HepG2 (cell line): ENCODE data around the gene FGA. TPM values are rescaled to one million over a fixed set of nuclear protein-coding genes. Genes with fewer than 3 reads are reported as not detected.

ENCODE experiments used
- BHLHE40 ChIP-seq: IDR thresholded peaks from 2 replicates; pipeline ENCODE4 v1.6.1; 2011; ENCODE audit warnings: low read length, improper control_type of control experiment
- CCAR2 ChIP-seq: fragments of 200-400 bp; formaldehyde crosslinking; optimal IDR thresholded peaks from 2 replicates; pipeline ENCODE3; 2018; ENCODE audit warnings: low read depth, mild to moderate bottlenecking, low read length, moderate library complexity
- GMEB1 ChIP-seq: sonication (generic); formaldehyde crosslinking; IDR thresholded peaks from 2 replicates; pipeline ENCODE4 v1.5.1; 2020; ENCODE audit warnings: missing genetic modification reagents, mild to moderate bottlenecking, borderline replicate concordance
- MYPOP ChIP-seq: sonication (generic); formaldehyde crosslinking; IDR thresholded peaks from 2 replicates; pipeline ENCODE4 v1.8.1; 2023; ENCODE audit warnings: mild to moderate bottlenecking, moderate library complexity, missing genetic modification reagents
- ONECUT2 ChIP-seq: sonication (generic); formaldehyde crosslinking; IDR thresholded peaks from 2 replicates; pipeline ENCODE4 v1.4.0; 2020; ENCODE audit warnings: missing genetic modification reagents
- PHF20 ChIP-seq: sonication (generic); formaldehyde crosslinking; IDR thresholded peaks from 2 replicates; pipeline ENCODE4 v1.5.0; 2020; ENCODE audit warnings: mild to moderate bottlenecking, missing genetic modification reagents
- RORA ChIP-seq: sonication (generic); formaldehyde crosslinking; IDR thresholded peaks from 2 replicates; pipeline ENCODE4 v1.5.0; 2020; ENCODE audit warnings: mild to moderate bottlenecking, missing genetic modification reagents, moderate library complexity
- TCF7 ChIP-seq: sonication (generic); IDR thresholded peaks from 2 replicates; pipeline ENCODE4 v1.6.1; 2016; ENCODE audit warnings: antibody characterized with exemption, low read depth
- XRCC5 ChIP-seq: fragments of 200-400 bp; formaldehyde crosslinking; optimal IDR thresholded peaks from 2 replicates; pipeline ENCODE3; 2017; ENCODE audit warnings: mild to moderate bottlenecking, low read length
- ZFP36 ChIP-seq: fragments of 150-350 bp; IDR thresholded peaks from 2 replicates; pipeline ENCODE4 v1.6.1; 2018; ENCODE audit warnings: borderline replicate concordance, low read length, low read depth; ENCODE audit not compliant: partially characterized antibody
- ZNF768 ChIP-seq: sonication (generic); formaldehyde crosslinking; IDR thresholded peaks from 2 replicates; pipeline ENCODE4 v1.4.0; 2020; ENCODE audit warnings: missing genetic modification reagents
- ZNF775 ChIP-seq: sonication (generic); formaldehyde crosslinking; IDR thresholded peaks from 2 replicates; pipeline ENCODE4 v1.4.0; 2020; ENCODE audit warnings: missing genetic modification reagents, mild to moderate bottlenecking, moderate library complexity, borderline replicate concordance
- polyA plus RNA-seq, 8 experiments: library from polyadenylated mRNA; depleted of rRNA in 3 of 8; stranded (reverse) in 7 of 8; unstranded in 1 of 8; fragments of >200 nt; fragmentation: Illumina TruSeq in 4 of 8; extraction: Trizol in 4 of 8; gene quantifications; 2 replicates each; pipeline versions ENCODE4 v1.2.1 to v1.2.3, GENCODE V29; 2011 to 2016; ENCODE audit warnings: low read depth in 4 of 8, missing spikeins in 1 of 8, mixed read lengths in 1 of 8; ENCODE audit not compliant: insufficient read depth in 1 of 8
- total RNA-seq, 5 experiments: library from RNA; depleted of rRNA; stranded (reverse); fragments of >200 nt; fragmentation: Illumina TruSeq; extraction: Trizol; gene quantifications; 2 replicates each; pipeline ENCODE4 v1.2.3, GENCODE V29; 2016; ENCODE audit warnings: low read depth in 1 of 5
- TF ChIP-seq, protein P1 (sequence below): sonication (generic); formaldehyde crosslinking; IDR thresholded peaks from 2 replicates; pipeline ENCODE4 v1.5.1; 2020; ENCODE audit warnings: missing genetic modification reagents, mild to moderate bottlenecking, borderline replicate concordance
- TF ChIP-seq, protein P2 (sequence below): sonication (generic); formaldehyde crosslinking; IDR thresholded peaks from 2 replicates; pipeline ENCODE4 v1.5.0; 2020; ENCODE audit warnings: missing genetic modification reagents
- TF ChIP-seq, protein P3 (sequence below): sonication (generic); formaldehyde crosslinking; IDR thresholded peaks from 2 replicates; pipeline ENCODE4 v1.4.0; 2020; ENCODE audit warnings: missing genetic modification reagents
- TF ChIP-seq, protein P4 (sequence below): sonication (generic); formaldehyde crosslinking; IDR thresholded peaks from 2 replicates; pipeline ENCODE4 v1.4.0; 2020; ENCODE audit warnings: missing genetic modification reagents, borderline replicate concordance

FGA gene
- total and polyA plus RNA-seq, 2 of the 13 experiments (the other 11 are each of a cell fraction or from before 2014, with no cell fraction given): 640 to 1,523 TPM

GRCh38 chr4:154626793-154627484, 36.4 kb upstream of the FGA start (continued):
- TF ChIP-seq, protein P1, sequence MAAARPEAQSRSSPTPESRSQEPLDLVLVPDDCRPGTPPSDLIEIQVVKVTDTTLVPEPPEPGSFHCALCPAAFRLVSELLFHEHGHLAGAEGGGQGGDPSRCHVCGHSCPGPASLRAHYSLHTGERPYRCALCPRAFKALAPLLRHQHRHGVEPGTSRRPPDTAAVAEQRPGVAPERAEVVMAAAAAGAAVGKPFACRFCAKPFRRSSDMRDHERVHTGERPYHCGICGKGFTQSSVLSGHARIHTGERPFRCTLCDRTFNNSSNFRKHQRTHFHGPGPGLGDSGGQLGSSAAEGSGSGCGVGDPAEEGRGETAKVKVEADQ: no peak
- peak; percentile 57; the same call in 1 of the 2 replicates for TF ChIP-seq MYPOP (CRISPR knock-in tag)
- TF ChIP-seq, protein P2, sequence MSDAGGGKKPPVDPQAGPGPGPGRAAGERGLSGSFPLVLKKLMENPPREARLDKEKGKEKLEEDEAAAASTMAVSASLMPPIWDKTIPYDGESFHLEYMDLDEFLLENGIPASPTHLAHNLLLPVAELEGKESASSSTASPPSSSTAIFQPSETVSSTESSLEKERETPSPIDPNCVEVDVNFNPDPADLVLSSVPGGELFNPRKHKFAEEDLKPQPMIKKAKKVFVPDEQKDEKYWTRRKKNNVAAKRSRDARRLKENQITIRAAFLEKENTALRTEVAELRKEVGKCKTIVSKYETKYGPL (CRISPR knock-in tag): no peak
- no peak for TF ChIP-seq ONECUT2 (CRISPR knock-in tag)
- no peak for TF ChIP-seq RORA (CRISPR knock-in tag)
- TF ChIP-seq PHF20: no peak
- TF ChIP-seq, protein P3, sequence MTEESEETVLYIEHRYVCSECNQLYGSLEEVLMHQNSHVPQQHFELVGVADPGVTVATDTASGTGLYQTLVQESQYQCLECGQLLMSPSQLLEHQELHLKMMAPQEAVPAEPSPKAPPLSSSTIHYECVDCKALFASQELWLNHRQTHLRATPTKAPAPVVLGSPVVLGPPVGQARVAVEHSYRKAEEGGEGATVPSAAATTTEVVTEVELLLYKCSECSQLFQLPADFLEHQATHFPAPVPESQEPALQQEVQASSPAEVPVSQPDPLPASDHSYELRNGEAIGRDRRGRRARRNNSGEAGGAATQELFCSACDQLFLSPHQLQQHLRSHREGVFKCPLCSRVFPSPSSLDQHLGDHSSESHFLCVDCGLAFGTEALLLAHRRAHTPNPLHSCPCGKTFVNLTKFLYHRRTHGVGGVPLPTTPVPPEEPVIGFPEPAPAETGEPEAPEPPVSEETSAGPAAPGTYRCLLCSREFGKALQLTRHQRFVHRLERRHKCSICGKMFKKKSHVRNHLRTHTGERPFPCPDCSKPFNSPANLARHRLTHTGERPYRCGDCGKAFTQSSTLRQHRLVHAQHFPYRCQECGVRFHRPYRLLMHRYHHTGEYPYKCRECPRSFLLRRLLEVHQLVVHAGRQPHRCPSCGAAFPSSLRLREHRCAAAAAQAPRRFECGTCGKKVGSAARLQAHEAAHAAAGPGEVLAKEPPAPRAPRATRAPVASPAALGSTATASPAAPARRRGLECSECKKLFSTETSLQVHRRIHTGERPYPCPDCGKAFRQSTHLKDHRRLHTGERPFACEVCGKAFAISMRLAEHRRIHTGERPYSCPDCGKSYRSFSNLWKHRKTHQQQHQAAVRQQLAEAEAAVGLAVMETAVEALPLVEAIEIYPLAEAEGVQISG (CRISPR knock-in tag): peak; percentile 49; the same call in 1 of the 2 replicates
- no peak for TF ChIP-seq ZFP36
- TF ChIP-seq XRCC5: peak; percentile 75
- TF ChIP-seq CCAR2: no peak
- TF ChIP-seq, protein P4, sequence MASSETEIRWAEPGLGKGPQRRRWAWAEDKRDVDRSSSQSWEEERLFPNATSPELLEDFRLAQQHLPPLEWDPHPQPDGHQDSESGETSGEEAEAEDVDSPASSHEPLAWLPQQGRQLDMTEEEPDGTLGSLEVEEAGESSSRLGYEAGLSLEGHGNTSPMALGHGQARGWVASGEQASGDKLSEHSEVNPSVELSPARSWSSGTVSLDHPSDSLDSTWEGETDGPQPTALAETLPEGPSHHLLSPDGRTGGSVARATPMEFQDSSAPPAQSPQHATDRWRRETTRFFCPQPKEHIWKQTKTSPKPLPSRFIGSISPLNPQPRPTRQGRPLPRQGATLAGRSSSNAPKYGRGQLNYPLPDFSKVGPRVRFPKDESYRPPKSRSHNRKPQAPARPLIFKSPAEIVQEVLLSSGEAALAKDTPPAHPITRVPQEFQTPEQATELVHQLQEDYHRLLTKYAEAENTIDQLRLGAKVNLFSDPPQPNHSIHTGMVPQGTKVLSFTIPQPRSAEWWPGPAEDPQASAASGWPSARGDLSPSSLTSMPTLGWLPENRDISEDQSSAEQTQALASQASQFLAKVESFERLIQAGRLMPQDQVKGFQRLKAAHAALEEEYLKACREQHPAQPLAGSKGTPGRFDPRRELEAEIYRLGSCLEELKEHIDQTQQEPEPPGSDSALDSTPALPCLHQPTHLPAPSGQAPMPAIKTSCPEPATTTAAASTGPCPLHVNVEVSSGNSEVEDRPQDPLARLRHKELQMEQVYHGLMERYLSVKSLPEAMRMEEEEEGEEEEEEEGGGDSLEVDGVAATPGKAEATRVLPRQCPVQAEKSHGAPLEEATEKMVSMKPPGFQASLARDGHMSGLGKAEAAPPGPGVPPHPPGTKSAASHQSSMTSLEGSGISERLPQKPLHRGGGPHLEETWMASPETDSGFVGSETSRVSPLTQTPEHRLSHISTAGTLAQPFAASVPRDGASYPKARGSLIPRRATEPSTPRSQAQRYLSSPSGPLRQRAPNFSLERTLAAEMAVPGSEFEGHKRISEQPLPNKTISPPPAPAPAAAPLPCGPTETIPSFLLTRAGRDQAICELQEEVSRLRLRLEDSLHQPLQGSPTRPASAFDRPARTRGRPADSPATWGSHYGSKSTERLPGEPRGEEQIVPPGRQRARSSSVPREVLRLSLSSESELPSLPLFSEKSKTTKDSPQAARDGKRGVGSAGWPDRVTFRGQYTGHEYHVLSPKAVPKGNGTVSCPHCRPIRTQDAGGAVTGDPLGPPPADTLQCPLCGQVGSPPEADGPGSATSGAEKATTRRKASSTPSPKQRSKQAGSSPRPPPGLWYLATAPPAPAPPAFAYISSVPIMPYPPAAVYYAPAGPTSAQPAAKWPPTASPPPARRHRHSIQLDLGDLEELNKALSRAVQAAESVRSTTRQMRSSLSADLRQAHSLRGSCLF: no peak
- TF ChIP-seq BHLHE40: no peak
- peak; percentile 34; the same call in 1 of the 2 replicates for TF ChIP-seq GMEB1 (CRISPR knock-in tag)
- no peak for TF ChIP-seq TCF7
- no peak for TF ChIP-seq ZNF775
- peak; percentile 63; the same call in 1 of the 2 replicates for TF ChIP-seq ZNF768 (CRISPR knock-in tag)
